HEK293 (cell line): ENCODE results near the gene MLLT3.

Source experiments
- CTCF ChIP-seq: fragments of 450-650 bp; formaldehyde crosslinking; IDR thresholded peaks from 2 replicates; pipeline ENCODE4 v1.5.1; 2016; ENCODE audit warnings: missing biosample characterization, missing genetic modification characterization
- HOXD13 ChIP-seq: sonication (generic); formaldehyde crosslinking; IDR thresholded peaks from 2 replicates; pipeline ENCODE4 v1.8.0; 2022; ENCODE audit warnings: missing genetic modification reagents, borderline replicate concordance
- ZNF2 ChIP-seq: fragments of 450-650 bp; formaldehyde crosslinking; IDR thresholded peaks from 2 replicates; pipeline ENCODE4 v1.5.1; 2016; ENCODE audit warnings: missing biosample characterization, missing genetic modification characterization

- TF ChIP-seq ZNF2 (tag by site-specific recombination) (no peak), HOXD13 (CRISPR knock-in tag) (no peak), CTCF (tag by site-specific recombination) (no peak)
Observed at GRCh38 chr9:20623021-20623747, 885 bp upstream of the MLLT3 start.
